Left cardiac atrium (tissue), 4 donors: ENCODE results near the gene SLAMF7. TPM values are rescaled to one million over a fixed set of nuclear protein-coding genes. Genes with fewer than 3 reads are reported as not detected.
A peak's percentile ranks its signal among the peaks of the same experiment; 100 is the strongest.

Experiments used
- ATAC-seq, 2 donors: fragments of 200-7000 bp; cut with Tn5 transposase; one replicate each; pipeline ENCODE4 v1.9.1; 2020; ENCODE audit warnings: mild to moderate bottlenecking in 2 of 2, moderate library complexity in 2 of 2
- DNase-seq: peaks from one replicate; pipeline ENCODE4 v3.0.0-alpha.2; 2020
- intact Hi-C, 2 donors: fragments of 100-400 bp; cut with DNase I; formaldehyde crosslinking; loops; one replicate each; pipeline versions ENCODE4 v1.14.1 to v1.15.1; 2022 to 2023
- total RNA-seq, 2 donors: library from RNA; stranded (reverse); fragmentation: NEBNext Ultra II Directional; extraction: Animal tissue kit (Norgen Biotek cat#: 25700); gene quantifications; one replicate each; pipeline ENCODE4 v1.2.1, GENCODE V29; 2021
- donor health status: DM: no; HTN: yes; CAD: no.
- donor health status: DM: no; HTN: yes; CAD: no; lungs with severe emphysema.
- donor health status: DM: yes; HTN: yes; CAD: no.
- donor health status: Dilated cardiomyopathy.

The SLAMF7 gene
- total RNA-seq, 2 donors from 2014 or later, result 0.68 to 1.9 TPM

DNA sequence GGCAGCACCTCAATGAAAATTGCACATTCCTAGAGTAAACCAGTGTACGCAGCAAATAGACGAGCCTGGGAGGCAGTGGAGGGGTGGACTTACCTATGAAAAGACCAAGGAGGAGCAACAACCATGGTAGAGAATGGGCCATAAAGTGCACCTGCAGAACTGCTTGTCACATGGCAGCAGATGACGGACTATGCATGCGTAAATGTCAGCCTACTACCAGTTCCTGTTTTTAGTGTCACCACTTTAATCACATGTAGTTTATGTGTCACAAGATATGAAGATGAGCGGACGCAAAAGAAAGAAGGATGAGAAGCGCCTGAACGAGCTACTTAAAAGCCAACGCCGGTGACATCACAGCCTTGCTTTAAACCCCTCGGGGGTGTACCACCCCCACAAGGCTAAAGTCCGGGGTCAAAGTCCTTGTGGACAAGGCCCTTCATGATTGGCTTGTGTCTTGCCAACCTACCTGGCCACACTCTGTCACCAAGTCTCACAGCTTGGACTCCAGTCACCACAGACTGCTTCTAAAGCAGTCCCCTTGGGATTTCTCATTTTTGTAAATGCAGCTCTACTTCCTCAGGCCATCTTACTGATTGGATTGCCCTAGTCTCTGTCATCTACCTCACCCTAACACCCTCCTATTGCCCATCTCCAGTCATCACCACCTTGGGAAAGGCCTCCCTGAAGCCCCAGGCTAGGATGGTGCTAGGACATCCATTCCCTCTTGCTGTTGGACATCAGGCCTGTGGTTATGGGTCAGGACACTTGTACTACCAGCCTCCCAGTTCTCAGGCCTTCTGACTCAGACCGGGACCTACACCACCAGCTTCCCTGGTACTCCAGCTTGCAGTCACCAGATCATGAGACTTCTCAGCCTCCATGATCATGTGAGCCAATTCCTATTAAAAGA, 50.9 kb downstream of the SLAMF7 start:
- intact Hi-C loops, result no loop called here
- peak in 1 of 2 donors; percentile 41 for ATAC-seq
- DNase-seq, result no peak

DNA sequence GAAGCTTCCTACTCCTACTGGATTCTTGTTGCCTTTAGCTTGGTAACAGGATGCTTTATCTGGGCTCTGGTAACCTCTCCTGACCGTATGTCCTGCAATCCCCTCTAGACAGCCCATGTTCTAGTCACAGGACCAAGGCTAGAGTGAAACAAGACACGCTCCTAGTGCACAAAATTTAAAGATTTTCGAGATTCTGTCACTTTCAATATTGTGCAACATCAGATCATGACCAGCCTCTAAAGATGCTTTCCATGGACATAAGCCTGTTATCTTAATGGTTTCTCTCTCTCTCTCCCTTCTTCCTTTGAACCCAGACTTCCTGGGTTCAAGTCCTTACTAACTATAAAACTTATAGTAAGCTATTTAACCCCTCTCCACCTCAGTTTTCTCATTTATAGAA, 55.3 kb downstream of the SLAMF7 start:
- intact Hi-C loops, result no loop called here
- no peak for ATAC-seq
- no peak for DNase-seq

GRCh38 chr1:160795951-160796383, 56.9 kb downstream of the SLAMF7 start, which contains the start of gene LY9:
Gene LY9 (plus strand): TSS chr1:160796174. CDS start chr1:160796188, 14 bp downstream.
- ATAC-seq, result peak; percentile 64 to 67
- intact Hi-C loops, result no loop called here
- DNase-seq, result no peak

- DNase-seq, result no peak
- intact Hi-C loops, result no loop called here
- ATAC-seq, result no peak
These were observed 58.2 kb downstream of the SLAMF7 start for GRCh38 chr1:160797271-160797709.

DNA sequence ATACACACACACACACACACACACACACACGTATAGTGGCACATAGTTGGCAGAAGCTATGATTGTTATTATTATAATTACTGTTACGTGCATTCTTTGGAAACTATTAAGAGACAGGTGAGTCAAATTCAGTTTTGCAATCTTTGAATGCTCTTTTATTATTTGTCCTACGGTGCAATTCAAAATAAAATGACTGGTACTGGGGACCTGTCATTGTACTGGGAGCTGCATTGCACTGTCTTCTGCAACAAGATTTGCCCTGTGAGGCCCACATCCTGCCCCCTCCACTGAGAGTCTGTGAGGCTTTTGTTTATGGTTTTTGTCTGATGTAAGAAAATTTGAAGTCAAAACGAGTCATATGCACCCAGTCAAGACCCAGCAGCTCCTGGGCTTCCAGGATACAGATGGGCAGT, 58.8 kb downstream of the SLAMF7 start:
- ATAC-seq, result no peak
- DNase-seq, result no peak
- intact Hi-C loops, result no loop called here

DNA sequence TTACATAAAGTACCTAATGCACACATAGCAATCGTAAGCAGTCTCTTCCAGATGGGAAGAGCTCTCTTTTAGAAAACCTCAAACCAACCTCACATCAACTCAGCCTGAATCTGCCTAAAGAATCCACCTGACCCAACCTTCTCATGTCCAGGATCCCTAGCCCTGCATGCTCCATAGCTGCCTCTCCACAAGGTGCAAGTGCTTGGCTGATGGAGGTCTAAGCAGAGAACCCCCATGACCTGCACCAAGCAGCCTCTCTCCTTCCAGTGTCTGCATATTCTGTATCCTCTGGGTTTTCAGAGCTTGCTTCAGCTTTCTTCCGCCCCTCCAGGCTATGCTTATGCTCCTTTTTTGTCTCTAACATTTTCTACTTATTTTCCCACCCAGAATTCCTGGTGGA, 59.4 kb downstream of the SLAMF7 start:
- intact Hi-C loops, result no loop called here
- ATAC-seq (no peak), DNase-seq (no peak)

DNA sequence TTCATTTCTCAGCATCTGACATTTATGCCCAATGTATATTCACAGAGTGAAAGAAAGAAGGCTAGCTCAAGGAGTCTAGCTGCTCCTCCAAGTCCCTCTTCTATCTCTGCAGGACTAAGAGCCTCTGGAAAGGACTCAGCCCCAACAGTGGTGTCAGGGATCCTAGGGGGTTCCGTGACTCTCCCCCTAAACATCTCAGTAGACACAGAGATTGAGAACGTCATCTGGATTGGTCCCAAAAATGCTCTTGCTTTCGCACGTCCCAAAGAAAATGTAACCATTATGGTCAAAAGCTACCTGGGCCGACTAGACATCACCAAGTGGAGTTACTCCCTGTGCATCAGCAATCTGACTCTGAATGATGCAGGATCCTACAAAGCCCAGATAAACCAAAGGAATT, 60.6 kb downstream of the SLAMF7 start:
- DNase-seq (no peak), ATAC-seq (no peak)

DNA sequence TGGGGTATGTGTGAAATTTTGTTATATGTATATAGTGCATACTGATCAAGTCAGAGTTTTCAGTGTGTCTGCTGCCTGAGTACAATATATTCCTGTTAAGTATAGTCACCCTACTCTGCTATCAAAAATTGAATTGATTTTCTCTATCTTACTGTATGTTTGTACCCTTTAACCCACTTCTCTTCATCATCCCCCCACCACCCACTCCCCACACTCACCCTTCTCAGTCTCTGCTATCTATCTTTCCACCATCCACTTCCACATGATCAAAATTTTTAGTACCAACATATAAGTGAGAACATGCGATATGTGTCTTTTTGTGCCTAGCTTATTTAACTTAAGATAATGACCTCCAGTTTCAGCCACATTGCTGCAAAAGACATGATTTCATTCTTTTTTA, 61.1 kb downstream of the SLAMF7 start:
- DNase-seq, result no peak
- intact Hi-C loops, result no loop called here
- no peak for ATAC-seq

More for the DNA sequence above, 60.6 kb downstream of the SLAMF7 start:
- intact Hi-C loops, result no loop called here

DNA sequence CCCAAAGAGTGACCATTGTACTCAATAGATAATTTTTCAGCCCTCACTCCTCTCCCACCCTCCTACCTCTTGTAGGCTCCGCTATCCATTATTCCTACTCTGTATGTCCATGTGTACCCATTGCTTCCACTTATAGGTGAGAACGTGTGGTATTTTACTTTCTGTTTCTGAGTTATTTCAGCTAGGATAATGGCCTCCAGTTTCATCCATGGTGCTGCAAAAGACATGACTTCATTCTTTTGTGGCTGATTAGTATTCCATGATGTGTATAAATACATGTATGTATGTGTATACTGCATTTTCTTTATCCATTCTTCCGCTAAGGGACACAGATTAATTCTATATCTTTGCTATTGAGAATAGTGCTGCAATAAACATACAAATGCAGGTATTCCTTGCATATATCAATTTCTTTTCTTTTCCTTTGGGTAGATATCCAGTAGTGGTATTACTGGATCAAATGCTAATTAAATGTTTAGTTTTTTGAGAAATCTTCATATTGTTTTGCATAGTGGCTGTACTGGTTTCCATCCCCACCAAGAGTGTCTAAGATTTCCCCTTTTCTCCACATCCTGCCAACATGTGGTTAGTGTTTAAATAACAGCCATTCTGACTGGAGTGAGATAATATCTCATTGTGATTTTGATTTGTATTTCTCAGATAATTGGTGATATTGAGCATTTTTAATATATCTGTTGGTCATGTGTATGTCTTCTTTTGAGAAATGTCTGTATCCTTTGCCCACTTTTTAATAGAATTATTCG, 61.8 kb downstream of the SLAMF7 start:
- DNase-seq (no peak), ATAC-seq (no peak)
- intact Hi-C loops, result no loop called here

- intact Hi-C loops, result no loop called here
- ATAC-seq, result no peak
- DNase-seq, result no peak
These were observed 63.0 kb downstream of the SLAMF7 start for GRCh38 chr1:160801836-160802580.

Other genes with a start within 250 kb of the SLAMF7 start
- gene SLAMF6, start 216.0 kb upstream of the SLAMF7 start, total RNA-seq, result 1 to 10 TPM in 1 of 2 donors, under 1 TPM in 1; 0.55 to 1.4 TPM
- 1 to 10 TPM; 4.8 to 7.7 TPM for gene CD84, start 159.8 kb upstream of the SLAMF7 start, total RNA-seq
- under 1 TPM; 0.91 to 0.94 TPM for gene SLAMF1, start 92.2 kb upstream of the SLAMF7 start, total RNA-seq
- gene CD48, start 27.4 kb upstream of the SLAMF7 start, total RNA-seq, result 1 to 10 TPM; 1.9 to 5.5 TPM
- under 1 TPM; 0.65 to 0.71 TPM for gene LY9, start 56.9 kb downstream of the SLAMF7 start, total RNA-seq
- under 1 TPM; 0.50 to 0.80 TPM for gene CD244, start 123.6 kb downstream of the SLAMF7 start, total RNA-seq
- gene ITLN1, start 145.9 kb downstream of the SLAMF7 start, total RNA-seq, result 100 to 1,000 TPM; 143 to 389 TPM
- under 1 TPM; 0.21 to 0.97 TPM for gene ITLN2, start 215.6 kb downstream of the SLAMF7 start, total RNA-seq